GM18511 (cell line): ENCODE measurements around the gene SPART.
"Not testable (repeated sequence)": the region's sequence is repeated elsewhere in the genome, so short reads cannot be mapped to it uniquely, and the experiment has no call there.

Experiments used
- ATAC-seq: cut with Tn5 transposase; IDR thresholded peaks from one replicate; pipeline ENCODE4 v1.9.1; 2021; ENCODE audit warnings: mild to moderate bottlenecking, moderate library complexity; ENCODE audit not compliant: unreplicated experiment

SPART gene

DNA sequence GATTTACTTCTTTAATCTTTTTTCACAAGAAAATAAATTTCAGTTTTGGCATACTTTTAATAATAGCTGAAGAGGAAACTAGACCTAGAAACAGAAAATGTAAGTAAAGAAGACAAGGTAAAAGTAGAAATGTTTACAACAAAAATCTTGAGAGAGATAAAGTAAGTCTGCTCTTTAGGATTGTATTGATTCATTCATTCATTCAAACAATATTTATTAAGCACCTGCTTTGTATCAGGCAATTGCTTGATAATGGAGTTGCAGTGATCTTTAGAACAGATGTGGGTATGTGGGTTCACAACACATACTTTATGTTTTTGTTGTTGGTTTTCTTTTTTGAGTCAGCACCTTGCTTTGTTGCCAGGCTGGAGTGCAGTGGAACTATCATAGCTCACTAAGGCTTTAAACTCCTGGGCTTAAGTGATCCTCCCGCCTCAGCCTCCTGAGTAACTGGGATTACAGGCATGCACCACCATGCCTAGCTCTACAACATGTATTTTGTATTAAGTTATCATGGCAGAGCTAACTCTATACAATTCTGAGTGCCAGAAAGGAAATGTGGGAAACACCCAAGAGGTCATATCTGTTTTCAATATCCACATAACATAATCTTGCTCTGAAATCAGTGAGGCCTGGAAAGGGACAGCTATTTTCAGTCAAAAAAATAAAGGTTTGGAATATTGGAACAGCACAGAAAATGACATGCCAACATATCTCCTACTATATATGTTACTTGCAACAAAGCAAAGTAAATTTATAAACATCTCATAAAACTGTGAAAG is 8.8 kb upstream of the SPART start:
- no peak for ATAC-seq

DNA sequence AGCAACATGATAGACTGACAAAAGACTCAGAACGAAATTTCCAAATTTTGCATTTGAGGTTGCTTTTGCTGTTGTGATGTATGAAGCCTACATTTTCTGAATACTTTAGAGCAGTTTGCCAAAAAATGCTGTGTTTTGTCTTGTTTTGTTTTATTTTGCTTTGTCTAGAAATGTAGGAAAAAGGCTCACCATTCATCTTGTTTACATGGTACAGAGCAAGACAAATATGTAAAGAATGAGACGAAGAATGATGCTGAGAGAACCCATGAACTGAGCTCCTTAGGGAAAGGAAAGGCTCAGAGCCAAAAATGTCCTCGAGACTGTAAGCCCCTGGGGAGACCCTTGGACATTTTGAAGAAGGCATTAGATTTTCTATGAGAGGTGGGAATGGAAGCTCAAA is 6.8 kb upstream of the SPART start:
- no peak for ATAC-seq

DNA sequence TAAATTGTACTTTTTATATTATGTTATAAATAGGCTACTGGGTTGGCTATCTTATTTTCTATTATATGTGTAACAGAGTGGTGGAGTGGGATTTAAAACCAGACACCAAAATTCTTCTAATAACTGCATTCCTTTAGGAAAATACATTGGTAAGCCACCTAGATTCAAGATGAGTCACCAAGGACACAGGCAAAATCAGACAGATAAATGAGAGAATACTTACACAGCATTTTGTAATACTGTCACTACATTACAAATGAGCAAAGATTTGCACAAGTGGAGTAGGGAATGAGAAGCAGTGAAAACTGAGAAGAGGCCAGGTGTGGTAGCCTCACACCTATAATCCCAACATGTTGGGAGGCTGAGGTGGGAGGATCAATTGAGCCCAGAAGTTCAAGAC is 6.2 kb upstream of the SPART start:
- ATAC-seq = no peak

DNA sequence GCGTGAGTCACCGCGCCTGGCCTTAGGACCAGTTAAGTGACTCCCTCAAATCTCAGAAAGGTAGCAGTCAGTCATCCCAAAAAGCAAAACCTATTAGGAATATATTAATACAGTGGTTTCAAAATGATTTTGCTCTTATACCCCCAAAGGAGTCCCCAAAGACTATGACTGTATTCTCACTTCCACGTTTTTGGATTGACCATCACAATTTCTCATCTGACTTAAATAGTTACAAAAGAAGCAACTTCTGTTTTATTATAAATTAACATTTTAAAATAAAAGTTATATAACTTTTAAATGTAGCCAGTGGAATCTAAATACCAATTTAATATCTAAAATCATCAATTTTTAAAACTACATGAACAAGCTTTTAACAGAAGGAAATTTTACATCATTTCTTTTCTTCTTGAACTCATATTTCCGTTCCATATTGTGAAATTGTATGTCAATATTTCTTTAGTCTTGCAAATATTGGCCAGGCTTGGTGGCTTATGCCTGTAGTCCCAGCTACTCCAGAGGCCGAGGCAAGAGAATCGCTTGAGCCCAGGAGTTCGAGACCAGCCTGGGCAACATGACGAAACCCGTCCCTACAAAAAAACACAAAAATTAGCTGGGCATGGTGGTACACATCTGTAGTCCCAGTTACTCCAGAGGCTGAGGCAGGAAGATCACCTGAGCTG is 1.5 kb upstream of the SPART start:
- ATAC-seq = no peak

DNA sequence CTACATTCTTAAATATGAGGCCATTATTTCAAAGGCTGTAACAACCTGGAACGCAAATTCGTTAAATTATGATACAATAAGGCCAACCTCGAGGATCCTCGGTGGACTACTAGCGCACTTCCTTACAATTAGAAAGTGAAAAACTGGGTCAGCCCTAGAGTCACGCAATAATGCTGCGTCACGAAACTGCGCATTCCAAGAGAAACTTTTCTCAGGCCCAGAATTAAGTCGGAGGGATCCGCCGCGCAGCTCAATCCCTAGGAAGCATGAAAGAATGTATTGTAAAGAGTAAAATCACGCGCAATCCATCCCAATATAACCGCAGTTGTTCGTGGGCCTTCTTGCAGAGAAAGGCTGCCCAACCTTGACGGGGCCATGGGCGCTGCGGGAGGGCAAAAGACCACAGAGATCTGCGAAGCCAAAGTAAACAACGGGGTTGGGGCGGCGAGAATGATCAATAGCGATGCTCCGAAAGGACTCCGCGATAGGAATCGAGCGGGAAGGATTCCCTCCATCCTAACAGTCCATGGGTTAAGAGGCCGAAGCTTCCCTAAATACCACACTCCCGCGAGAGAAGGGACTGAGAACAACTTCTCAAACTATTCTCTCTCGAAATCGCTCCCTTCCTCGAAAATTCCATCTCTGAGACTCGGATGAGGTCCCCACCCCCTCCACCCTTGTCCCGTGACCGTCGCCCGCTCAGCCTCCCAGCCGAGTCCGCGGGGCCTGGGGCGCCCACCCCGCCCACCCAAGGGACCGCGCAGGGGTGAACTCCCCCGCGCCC is 564 bp downstream of the SPART start:
- ATAC-seq = no peak

DNA sequence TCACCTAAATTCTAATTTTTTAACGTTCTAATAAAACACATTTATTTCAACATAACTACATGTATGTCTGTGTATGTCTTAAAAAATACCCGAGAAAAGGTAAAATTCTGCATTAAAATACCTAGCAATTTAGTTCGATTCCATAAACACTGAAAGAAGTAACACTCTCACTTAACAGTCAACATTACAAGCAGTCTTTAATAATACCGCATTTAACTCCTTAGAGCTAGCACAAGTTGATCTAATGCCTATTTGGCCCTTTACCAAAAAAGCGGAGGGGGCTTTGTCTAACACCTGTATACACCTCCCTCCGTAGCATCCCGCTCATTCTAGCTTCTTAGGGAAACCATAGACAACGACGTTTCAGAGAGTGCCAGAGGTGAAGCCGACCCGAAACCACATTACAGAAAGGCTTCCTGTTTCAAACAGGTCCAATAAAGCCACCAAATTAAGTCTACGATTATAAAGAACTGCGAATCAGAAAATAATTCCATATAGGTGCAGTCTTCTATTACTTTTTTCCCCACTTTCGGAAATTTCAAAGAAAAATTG is 1.2 kb downstream of the SPART start:
- peak; percentile 34 for ATAC-seq

DNA sequence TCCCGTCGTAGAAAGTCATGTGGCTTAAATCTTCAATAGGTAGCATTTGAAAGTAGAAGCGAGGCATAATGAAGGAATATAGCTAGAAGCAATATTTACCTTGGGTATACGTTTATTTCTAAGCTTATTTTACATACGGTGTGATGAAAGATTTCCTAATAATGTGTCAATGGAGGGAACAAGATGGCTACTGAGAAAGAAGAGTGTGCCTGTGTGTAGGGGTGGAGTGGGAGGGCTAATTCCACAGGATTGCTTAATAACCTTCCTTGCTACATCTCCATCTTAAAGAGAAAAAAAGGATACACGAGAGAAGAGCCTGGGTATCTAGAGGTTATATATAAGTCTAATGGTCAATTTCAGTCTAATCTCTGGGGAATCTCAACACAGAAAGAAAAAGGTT is 2.0 kb downstream of the SPART start:
- no peak for ATAC-seq

DNA sequence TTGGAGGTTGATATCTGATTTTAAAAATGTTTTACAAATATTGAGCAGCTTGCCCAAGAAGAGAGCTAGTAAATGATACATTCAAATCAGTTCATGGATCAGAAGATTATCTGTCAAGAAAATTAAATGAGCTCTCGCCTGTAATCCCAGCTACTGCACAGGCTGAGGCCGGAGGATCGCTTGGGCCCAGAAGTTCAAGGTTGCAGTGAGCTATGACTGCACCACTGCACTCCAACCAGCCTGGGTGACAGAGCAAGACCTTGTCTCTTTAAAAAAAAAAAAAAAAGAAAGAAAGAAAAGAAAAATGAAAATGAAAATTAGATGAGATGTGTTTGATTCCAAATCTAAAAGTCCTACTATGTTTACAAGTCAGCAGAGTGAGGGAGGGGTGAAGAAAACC is 2.4 kb downstream of the SPART start:
- ATAC-seq = no peak

DNA sequence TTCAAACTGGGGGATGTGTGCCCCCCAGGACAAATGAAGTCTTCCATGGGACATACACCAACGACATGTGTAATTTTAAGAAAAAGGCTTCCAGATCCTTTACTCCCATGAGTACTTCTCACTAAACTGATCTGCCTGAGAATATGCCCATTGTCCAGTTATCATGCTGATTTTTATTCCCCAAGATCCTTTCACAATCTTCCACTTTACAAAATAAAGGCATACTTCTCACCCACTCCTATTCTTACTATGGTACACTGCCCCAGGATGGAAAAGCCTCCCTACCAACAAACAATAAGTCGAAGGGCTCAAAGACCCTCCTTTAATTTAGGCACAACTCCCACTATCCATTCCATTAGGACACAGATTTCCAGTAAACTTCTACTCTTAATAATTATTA is 3.5 kb downstream of the SPART start:
- ATAC-seq = no peak

DNA sequence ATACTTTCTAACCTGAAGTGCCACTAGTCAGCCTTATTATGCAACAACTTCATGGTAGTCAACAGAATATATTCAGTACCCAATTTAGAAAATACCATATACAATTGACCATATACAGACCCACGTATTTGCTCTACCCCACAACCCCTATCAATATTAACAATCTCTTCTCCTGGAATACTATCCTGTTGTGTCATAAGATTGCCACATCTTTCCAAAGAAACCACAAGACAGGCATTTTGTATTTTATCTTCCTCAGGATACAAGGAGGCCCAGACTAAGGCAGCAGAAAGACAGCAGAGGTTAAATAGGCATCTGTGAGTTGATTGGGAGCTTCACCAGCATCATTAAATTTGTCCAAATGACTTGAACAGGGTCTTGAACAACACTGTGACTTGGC is 4.5 kb downstream of the SPART start:
- ATAC-seq = no peak

DNA sequence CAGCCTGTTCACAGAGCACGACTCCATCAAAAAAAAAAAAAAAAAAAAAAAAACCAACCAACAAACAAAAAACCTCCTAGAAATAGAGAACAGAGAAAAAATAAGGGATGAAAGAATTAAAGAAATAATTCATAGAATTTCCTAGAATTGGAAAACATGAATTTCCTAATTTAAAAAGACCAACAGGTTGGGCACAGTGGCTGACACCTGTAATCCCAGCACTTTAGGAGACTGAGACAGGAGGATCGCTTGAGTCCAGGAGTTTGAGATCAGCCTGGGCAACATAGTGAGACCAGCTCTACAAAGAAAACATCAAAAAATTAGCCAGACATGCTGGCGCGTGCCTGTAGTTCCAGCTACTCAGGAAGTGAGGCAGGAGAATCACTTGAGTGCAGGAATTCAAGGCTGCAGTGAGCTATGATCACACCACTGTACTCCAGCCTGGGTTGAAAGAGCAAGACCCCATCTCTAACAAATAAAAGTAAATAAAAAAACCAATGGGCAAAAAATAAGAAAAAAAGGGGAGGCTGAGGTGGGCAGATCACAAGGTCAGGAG is 6.5 kb downstream of the SPART start:
- ATAC-seq = no peak

DNA sequence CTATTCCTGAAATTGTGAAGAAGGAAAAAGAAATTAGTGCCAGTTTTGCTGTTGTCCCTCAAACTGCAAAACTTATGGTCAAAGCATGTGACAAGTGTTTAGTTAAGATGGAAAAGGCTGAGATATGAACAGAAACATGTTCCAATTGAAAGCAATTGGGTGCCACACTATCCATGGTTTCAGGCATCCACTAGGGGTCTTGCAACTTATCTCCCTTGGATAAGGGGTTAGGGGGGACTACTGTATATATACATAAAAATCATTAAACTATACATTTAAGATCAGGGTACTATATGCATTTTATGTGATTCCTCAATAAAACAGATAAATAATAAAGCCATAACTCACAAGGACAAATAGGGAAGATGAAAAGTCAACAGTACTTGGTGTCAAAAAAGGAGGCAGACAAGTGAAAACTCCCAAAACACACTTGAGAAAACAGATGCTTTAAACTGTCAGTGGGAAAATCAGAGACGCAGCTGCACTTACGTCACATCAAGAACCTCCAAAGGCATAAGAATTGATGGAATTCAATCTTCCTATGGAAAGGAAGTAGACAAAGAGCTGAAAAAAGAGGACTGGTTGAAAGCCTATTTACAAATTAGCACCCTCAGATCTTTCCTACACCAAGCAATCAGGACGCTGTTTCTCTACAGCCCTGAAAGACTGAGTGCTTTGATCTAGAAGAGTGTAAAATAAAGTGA is 8.1 kb downstream of the SPART start:
- no peak for ATAC-seq

DNA sequence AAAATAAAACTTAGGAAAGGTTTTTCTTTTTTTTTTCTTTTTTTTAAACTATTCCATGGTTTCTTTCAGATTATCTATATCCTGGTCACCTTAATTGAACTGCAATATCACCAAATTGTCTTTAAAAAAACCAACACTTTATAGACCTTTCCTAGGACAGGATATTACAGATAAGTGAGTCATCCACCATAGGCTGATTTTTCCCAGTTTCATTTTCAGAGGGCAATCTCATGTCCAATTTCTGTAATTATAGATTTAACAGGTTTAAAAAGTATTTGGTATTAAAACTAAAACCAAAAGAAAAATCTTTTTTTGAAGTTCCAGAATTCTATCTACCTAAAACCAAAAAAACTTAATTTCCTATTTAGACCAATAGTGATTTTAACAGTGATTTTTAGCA is 13.2 kb downstream of the SPART start:
- no peak for ATAC-seq

DNA sequence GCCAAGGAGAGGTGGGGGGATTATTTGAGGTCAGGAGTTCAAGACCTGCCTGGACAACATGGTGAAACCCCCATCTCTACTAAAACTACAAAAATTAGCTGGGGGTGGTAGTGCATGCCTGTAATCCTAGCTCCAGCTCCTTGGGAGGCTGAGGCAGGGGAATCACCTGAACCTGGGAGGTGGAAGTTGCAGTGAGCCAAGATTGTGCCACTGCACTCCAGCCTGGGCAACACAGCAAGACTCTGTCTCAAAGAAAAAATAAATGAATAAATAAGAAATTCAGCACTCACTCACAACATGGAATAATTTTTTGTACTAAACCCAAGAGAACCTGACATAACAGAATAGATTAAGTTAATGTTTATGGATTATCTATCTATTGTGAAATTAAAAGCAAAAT is 13.9 kb downstream of the SPART start:
- ATAC-seq = not testable (repeated sequence)

DNA sequence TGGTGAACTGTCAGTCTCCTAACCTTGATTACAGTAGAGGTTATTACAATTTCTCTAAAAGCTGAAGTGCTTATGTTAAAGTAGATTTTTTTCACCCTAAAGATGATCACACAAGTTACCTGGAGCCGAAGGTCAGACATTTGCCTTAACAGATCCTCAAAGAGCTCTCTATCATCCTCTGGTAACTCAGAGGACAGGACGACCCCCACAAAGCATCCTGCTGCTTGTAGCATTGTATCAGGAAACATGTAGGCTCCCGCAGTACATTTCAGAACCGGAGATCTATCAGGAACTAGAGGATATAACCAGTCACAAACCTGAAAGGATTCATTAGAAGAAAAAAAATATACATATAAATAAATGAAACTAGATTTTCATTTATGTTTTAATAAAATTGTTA is 14.9 kb downstream of the SPART start:
- no peak for ATAC-seq

DNA sequence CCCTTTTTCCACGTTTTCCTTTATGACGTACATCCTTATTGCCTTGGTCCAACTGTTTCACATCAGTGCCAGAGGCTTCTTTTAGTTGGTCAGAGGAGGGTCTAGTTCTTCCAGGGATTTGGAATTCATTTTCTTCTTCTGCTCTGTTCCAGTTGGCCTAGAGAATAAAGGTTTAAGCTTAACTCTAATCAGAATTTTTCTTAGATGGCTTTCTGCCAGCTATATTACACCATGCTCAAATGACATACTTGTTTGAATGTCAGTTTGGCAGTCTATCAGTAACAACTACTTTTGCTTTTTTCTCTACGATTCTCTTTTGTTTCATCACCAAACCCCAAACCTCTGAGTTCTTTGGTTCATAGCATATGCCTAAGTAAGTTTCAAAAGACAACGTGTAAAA is 16.8 kb downstream of the SPART start:
- no peak for ATAC-seq

DNA sequence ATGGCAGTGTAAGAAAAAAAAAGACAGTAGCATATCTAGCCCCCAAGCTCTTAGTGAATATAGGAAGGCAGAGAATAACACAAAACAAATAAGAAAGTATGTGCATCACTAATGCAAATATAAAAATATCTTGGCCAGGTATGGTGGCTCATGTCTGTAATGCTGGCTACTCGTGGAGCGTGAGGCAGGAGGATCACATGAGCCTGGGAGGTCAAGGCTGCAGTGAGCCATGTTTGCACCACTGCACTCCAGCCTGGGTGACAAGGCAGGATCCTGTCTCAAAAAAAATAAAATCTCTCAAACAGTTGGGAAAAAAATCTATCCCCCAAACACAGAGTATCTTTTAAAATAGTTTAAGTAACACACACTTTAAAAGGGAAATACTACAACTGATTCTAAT is 17.4 kb downstream of the SPART start:
- no peak for ATAC-seq

DNA sequence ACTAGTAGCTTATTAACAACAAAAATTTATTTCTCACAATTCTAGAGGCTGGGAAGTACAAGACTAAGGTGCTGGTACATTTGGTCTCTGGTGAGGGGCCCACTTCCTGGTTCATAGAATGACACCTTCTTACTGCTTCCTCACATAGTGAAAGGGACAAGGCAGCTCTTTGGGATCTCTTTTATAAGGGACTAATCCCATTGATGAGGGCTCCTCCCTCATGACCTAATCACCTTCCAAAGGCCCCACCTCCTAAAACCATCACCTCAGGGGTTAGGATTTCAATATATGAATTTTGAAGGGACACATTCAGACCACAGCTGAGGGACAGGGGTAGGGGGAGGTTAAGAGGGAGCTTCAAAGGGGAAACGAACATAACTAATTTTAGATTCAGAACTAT is 20.3 kb downstream of the SPART start:
- no peak for ATAC-seq

DNA sequence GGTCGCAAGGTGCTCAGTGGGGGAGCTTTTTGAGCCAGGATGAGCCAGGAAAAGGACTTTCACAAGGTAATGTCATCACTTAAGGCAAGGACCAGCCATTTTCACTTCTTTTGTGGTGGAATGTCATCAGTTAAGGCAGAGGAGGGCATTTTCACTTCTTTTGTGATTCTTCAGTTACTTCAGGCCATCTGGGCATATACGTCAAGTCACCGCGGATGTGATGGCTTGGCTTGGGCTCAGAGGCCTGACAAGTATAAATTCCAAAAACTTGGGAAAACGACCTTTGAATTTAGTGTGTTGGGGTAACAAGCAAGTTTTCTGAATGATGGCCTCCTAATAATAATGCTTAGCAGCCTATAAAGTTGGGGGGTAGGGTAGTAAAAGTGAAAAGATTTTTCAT is 21.3 kb downstream of the SPART start:
- ATAC-seq = not testable (repeated sequence)

DNA sequence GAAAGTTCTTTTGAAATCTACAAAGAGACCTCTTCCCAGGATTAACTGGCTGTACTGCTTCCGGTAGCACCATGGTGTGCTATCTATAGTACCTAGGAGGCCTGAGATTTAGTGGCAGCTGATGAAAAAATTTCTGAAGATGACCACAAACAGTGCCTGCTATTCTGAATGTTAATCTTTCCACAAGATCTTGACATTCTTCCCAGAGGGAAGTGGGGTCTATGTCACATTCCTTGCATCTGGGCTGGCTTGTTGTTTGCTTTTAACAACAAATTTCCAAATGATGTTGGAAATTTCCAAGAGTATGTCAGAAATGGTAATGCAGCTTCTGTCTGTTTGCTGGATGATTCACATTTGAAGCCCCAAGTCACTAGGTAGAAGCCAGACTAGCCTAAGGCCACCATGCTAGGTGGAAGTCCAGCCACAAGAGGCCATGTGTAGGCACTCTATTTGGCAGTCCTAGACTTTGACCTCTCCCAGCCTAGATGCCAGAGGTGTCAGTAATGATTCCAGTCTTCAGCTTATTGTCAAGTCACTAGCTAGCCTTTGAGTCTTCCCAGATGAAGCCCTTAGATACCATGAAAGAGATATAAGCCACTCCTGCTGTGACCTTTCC is 22.1 kb downstream of the SPART start:
- ATAC-seq = no peak
